H1 (cell line): ENCODE data around the gene LCN2.

Experiments
- CEBPB ChIP-seq: IDR thresholded peaks from 2 replicates; pipeline ENCODE4 v1.6.1; 2012; ENCODE audit warnings: low read depth, low read length
- CTCF ChIP-seq, 3 experiments: IDR thresholded peaks; 1 replicate in 2 of 3; 2 replicates in 1 of 3; pipeline versions ENCODE4 v1.5.1 to v1.6.1; 2011; ENCODE audit warnings: low read length in 3 of 3, mild to moderate bottlenecking in 3 of 3, inconsistent platforms in 2 of 3, low read depth in 1 of 3, moderate library complexity in 1 of 3; ENCODE audit not compliant: insufficient read depth in 1 of 3; ENCODE audit errors: control extremely low read depth in 1 of 3
- EGR1 ChIP-seq: IDR thresholded peaks from 2 replicates; pipeline ENCODE4 v1.6.1; 2011; ENCODE audit warnings: low read depth, low read length, borderline replicate concordance
- EP300 ChIP-seq, 2 experiments: IDR thresholded peaks; 1 replicate in 1 of 2; 2 replicates in 1 of 2; pipeline ENCODE4 v1.6.1; 2011 to 2012; ENCODE audit warnings: low read depth in 2 of 2, low read length in 2 of 2, mild to moderate bottlenecking in 2 of 2, borderline replicate concordance in 1 of 2, inconsistent platforms in 1 of 2, moderate library complexity in 1 of 2
- EZH2 ChIP-seq: fragments of 200-600 bp; sonication (generic); IDR thresholded peaks from 2 replicates; pipeline ENCODE4 v1.7.1; 2012; ENCODE audit warnings: low read depth, mild to moderate bottlenecking, moderate library complexity, low read length, inconsistent platforms; ENCODE audit not compliant: severe bottlenecking
- FOSL1 ChIP-seq: IDR thresholded peaks from 2 replicates; pipeline ENCODE4 v1.6.1; 2011; ENCODE audit warnings: mild to moderate bottlenecking, low read depth, low read length, moderate library complexity; ENCODE audit not compliant: insufficient read depth
- NRF1 ChIP-seq: IDR thresholded peaks from 2 replicates; pipeline ENCODE4 v1.6.1; 2011; ENCODE audit warnings: mild to moderate bottlenecking, low read depth, low read length, improper control_type of control experiment
- PHF8 ChIP-seq: fragments of 200-600 bp; sonication (generic); conservative IDR thresholded peaks from 2 replicates; pipeline ENCODE4 v1.7.1; 2012; ENCODE audit warnings: low read depth, mild to moderate bottlenecking, inconsistent platforms, low read length, moderate library complexity
- POLR2A ChIP-seq, 2 experiments: IDR thresholded peaks; 1 replicate in 1 of 2; 2 replicates in 1 of 2; pipeline ENCODE4 v1.6.1; 2011; ENCODE audit warnings: low read depth in 2 of 2, low read length in 2 of 2, mild to moderate bottlenecking in 2 of 2; ENCODE audit errors: control extremely low read depth in 1 of 2
- POLR2AphosphoS5 ChIP-seq: IDR thresholded peaks from 2 replicates; pipeline ENCODE4 v1.6.1; 2011; ENCODE audit warnings: low read depth, low read length
- RAD21 ChIP-seq, 2 experiments: IDR thresholded peaks in 1 of 2; conservative IDR thresholded peaks in 1 of 2; 2 replicates each; pipeline ENCODE4 v1.6.1; 2011; ENCODE audit warnings: low read depth in 2 of 2, low read length in 2 of 2, improper control_type of control experiment in 1 of 2, inconsistent platforms in 1 of 2, mild to moderate bottlenecking in 1 of 2, moderate library complexity in 1 of 2
- RXRA ChIP-seq: IDR thresholded peaks from 2 replicates; pipeline ENCODE4 v1.6.1; 2011; ENCODE audit warnings: low read depth, mild to moderate bottlenecking, low read length, moderate library complexity; ENCODE audit not compliant: insufficient read depth

GRCh38 chr9:128159784-128160602 lies 10.7 kb downstream of the LCN2 start, which contains the start of gene BBLN:
- TF ChIP-seq POLR2A (IDR thresholded peaks at IDR 0.05; ENCODE audit: control extremely low read depth in 1 of 2, low read depth in 2 of 2, low read length in 2 of 2) (peak in 1 of 2 experiments; percentile 94; a peak in 2 of 3 replicates), CTCF (IDR thresholded peaks at IDR 0.05; ENCODE audit: control extremely low read depth in 1 of 3, insufficient read depth in 1 of 3, low read depth in 1 of 3, low read length in 3 of 3) (no peak), EZH2 (no peak), CEBPB (no peak), RXRA (no peak), RAD21 (IDR thresholded peaks at IDR 0.05 in 1 of 2, conservative IDR thresholded peaks at IDR 0.05 in 1 of 2; ENCODE audit: low read depth in 2 of 2, low read length in 2 of 2) (no peak), FOSL1 (no peak), POLR2AphosphoS5 (peak; percentile 71), PHF8 (peak; percentile 84), NRF1 (no peak), EP300 (IDR thresholded peaks at IDR 0.05; ENCODE audit: borderline replicate concordance in 1 of 2, low read depth in 2 of 2, low read length in 2 of 2) (no peak), EGR1 (peak; percentile 69; the same call in 1 of the 2 replicates)
